Lung microvascular endothelial cell (primary cell): ENCODE measurements around the gene DNAH6. TPM values are rescaled to one million over a fixed set of nuclear protein-coding genes. Genes with fewer than 3 reads are reported as not detected.

Experiments
- DNase-seq, 2 donors: peaks; one replicate each; pipeline versions ENCODE4 v3.0.0 to v3.0.0-alpha.2; 2010; ENCODE audit warnings: low read depth in 2 of 2
- total RNA-seq: library from RNA; depleted of rRNA; stranded (reverse); fragments of >200 nt; gene quantifications from 2 replicates; pipeline ENCODE4 v1.2.1, GENCODE V29; 2014

The DNAH6 gene
- total RNA-seq, 1 donor from 2014 or later = not detected

DNA sequence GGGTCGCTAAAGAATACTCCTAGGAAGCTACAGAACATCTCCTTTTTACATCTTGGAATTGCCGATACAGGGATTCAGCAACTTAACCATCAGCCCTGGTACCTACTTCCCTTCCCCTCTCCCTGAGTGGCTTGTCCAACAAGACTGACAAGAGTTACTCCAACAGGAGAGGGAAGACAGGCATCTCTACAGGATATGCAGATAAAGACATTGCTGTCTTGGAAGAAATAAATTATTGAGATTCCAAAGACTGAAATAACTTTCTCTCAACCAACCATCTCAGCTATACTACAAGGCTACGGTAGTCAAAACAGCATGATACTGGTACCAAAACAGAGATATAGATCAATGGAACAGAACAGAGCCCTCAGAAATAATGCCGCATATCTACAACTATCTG is 277.3 kb downstream of the DNAH6 start:
- no peak for DNase-seq

DNA sequence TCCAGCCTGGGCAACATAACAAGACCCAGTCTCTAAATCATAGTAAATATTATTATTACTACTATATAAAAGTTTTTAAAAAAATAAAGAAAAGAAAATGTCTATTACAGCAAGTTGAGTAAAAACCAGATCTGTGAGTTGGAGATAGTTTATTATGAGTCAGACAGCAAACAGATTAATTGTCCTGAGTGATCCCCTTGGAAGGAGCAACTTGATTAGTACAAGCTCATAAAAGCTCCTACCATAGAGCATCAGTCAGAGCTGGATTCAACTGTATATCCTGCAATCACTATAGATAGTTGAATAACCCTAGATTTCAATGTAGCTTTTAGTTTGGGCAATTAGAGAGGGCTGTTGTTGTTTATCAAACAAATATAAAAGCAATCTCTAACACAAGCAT is 280.5 kb downstream of the DNAH6 start:
- no peak for DNase-seq

- no peak for DNase-seq
These were observed 281.0 kb downstream of the DNAH6 start for GRCh38 chr2:84797271-84797670.

DNA sequence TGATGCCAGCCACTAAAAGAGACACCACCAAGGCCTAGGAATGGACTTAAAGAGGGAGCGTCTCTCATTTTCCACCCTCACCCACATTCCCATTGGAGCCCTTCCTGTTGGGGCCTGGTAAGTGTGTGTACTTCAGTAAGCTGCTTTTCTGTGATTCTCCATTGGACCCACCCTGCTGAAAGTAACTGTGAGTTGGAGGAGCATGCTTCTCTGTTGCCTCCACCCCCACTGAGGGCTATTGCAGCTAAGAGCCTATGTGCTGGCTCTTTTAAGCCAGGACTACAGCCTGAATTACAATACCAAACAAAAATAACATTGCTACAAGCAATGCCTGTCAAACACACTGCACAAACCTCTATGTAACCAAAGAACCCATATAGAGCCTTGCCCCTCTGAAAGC is 283.5 kb downstream of the DNAH6 start:
- no peak for DNase-seq

GRCh38 chr2:84800194-84800805 is 284.0 kb downstream of the DNAH6 start:
- no peak for DNase-seq

DNA sequence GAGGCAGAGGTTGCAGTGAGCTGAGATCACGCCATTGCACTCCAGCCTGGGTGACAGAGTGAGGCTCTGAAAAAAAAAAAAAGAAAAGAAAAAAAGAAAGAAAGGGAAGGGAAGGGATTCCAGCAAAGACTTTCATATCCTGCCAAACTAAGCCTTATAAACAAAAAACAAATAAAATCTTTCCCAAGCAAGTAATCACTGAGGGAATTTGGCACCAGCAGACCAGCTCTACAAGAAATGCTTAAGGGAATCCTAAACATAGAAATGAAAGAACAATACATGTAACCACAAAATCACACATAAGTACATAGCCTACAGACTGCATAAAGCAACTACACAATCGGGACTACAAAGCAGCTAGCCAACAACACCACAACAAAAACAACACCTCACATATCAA is 285.5 kb downstream of the DNAH6 start:
- no peak for DNase-seq

- peak in 1 of 2 donors; percentile 64 for DNase-seq
These were observed 289.1 kb downstream of the DNAH6 start for GRCh38 chr2:84805250-84805958.

- peak in 1 of 2 donors; percentile 96 for DNase-seq
These were observed 290.8 kb downstream of the DNAH6 start for GRCh38 chr2:84807063-84807485.

DNA sequence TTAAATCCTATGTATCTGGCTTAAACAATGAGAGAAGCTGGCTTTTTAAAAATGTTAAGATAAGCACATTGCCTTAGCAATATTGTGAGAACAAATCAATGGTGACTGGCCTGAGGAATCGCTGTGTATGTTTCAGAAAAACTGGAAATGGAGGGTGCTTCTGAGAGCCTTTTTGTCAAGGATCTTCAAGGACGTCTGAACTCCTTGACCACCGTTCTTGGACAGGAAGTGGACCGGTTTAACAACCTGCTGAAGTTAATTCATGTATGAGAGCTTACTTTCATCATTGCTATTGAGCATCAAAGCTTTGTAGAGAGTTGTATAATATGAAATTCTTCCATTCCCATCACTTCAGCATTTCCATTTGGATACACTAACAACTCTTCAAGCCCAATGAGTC is 292.0 kb downstream of the DNAH6 start:
- DNase-seq = peak in 1 of 2 donors; percentile 7

DNA sequence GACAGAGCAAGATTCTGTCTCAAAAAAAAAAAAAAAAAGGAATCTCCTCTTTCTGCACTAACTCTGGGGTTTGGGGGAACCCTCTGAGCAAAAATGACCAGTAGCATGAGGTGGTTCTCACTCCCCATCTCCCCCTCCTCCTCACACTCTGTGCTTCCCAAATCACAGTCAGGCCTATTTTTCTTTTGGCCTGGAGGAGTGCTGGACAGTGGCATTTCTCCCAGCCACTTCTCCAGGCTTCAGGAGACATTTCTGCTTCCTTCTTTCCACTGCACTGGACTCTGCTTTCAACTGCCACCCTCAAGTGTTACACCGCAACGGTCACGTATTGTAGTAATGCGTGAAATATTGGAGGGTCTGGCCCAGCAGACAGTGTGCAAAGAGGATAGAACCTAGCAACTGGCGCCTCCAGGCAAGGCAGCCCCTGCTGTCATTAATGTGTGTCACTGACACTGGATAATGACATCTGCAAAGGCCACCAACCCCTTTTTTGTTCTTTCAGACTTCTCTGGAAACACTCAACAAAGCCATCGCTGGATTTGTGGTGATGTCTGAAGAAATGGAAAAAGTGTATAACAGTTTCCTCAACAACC is 295.6 kb downstream of the DNAH6 start:
- no peak for DNase-seq

DNA sequence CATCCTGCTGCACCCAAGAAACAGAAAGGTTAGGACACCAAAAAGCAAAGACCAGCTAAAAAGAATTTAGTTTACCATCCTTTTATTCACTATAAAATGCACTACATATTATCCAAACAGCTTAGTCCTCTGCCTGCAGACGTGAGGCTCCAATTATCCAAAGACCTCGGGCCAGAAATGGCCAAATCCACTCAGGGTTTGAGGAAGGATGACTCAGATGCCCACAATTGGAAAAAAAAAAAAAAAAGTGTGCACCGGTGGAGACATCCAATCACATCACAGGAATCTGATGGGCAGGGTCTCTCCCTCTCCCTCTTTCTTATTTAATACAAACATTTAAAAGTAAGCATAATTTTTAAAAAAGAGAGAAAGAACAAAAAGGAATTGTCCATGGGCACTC is 298.8 kb downstream of the DNAH6 start:
- peak in 1 of 2 donors; percentile 13 for DNase-seq

GRCh38 chr2:84816426-84817026 is 300.2 kb downstream of the DNAH6 start:
- DNase-seq = no peak

GRCh38 chr2:84817239-84817655 is 300.9 kb downstream of the DNAH6 start:
- no peak for DNase-seq

GRCh38 chr2:84821806-84822205 is 305.5 kb downstream of the DNAH6 start:
- no peak for DNase-seq

GRCh38 chr2:84823229-84823628 is 306.9 kb downstream of the DNAH6 start:
- DNase-seq = no peak

DNA sequence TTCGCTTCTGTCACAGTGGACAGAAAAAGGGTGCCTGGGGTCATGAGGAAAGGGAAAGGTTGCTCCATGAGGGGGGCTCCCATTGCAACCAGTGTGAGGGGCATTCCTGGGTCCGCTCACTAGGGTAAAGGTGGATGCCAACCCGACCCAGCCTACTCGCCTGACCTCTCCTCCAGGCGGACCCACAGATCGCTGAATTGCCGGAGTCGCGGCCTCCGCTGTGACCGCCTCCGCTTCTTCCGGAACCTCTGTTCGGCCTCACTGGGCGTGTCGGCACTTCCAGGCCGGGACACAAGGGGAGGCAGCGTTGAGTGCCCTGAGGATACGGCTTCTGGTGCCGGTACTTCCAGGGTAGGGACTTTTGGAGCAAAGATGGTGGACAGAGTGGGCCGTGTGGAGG is 307.5 kb downstream of the DNAH6 start:
- DNase-seq = no peak

GRCh38 chr2:84827978-84828575 is 311.8 kb downstream of the DNAH6 start:
- no peak for DNase-seq

GRCh38 chr2:84829693-84830092 is 313.4 kb downstream of the DNAH6 start:
- no peak for DNase-seq

DNA sequence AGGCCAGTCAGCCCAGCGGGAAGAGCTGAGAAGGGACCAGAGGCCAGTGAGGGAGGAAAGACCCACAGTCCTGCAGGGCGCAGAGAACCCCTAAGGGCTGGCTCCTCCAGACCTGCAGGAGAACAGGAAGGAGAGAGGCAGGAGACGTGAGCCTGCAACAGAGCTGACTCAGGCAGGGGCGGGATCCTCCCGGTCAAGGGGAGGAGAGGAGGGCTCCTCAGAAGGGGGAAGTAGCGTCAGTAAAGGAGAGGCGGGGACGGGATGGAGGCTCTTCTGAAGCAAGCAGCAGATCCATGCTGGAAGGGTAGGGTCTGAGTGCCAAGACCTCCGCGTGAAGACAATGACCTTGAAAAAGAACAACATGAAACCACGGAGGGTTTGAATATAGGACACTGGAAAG is 313.8 kb downstream of the DNAH6 start:
- DNase-seq = peak in 1 of 2 donors; percentile 63

DNA sequence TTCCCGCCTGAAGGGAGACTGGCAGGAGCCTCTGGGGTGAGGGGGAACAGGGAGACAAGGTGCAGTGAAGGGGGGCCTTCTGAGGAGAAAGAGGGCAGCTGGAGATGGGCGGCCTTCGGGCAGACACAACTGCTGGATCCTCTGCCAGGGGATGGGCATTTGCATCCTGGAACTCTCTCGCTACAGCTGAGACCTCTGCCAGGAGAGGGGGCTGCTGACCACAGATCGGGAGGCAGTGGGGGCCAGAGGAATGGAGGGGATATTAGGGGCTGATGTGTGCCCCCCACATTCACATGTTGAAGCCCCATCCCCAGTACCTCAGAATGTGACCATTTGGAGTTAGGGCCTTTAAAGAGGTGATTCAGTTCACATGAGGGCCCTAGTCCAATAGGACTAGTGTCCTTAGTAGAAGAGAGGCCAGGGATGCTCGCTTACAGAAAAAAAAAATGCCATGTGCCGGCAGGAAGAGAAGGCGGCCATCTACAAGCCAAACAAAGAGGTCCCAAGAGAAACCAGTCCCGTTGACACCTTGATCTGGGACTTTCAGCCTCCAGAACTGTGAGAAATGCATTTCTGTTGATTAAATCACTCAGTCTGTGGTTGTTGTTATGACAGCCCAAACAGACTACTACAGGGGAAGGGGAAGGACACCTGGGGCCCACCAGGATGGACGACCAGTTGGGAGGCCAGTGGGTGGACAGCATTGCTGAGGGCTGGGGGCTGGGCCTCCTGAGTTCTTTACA is 314.6 kb downstream of the DNAH6 start:
- DNase-seq = peak in 1 of 2 donors; percentile 2

GRCh38 chr2:84832772-84833461 is 316.6 kb downstream of the DNAH6 start:
- DNase-seq = peak in 1 of 2 donors; percentile 5
